NCI-H1105 treated with DMSO at 0.1 percent for 48 hours (cell line): ENCODE measurements around the gene HERC6.
"Not testable (repeated sequence)": the region's sequence is repeated elsewhere in the genome, so short reads cannot be mapped to it uniquely, and the experiment has no call there.

Source experiments
- DNase-seq: peaks from one replicate; lab custom pipeline; 2025; lab: John Stamatoyannopoulos, UW

HERC6 gene

DNA sequence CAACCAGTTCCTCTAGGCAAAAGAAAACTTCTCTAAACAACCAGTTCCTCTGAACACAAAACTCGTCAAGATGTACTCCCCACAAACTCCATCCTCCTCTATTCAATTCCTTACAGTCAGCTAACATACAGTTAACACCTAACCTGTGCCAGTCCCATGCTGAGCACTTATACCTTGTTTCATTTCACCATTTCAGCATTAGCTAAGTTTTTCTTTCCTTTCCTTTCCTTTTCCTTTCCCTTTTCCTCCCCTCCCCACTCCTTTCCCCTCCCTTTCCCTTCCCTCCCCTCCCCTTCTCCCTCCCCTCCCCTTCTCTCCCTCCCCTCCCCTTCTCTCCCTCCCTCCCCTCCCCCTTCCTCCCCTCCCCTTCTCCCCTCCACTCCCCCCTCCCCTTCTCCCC, 13.1 kb downstream of the HERC6 start:
- DNase-seq = no peak

- DNase-seq = no peak
These were observed 18.0 kb downstream of the HERC6 start for GRCh38 chr4:88396681-88397080.

DNA sequence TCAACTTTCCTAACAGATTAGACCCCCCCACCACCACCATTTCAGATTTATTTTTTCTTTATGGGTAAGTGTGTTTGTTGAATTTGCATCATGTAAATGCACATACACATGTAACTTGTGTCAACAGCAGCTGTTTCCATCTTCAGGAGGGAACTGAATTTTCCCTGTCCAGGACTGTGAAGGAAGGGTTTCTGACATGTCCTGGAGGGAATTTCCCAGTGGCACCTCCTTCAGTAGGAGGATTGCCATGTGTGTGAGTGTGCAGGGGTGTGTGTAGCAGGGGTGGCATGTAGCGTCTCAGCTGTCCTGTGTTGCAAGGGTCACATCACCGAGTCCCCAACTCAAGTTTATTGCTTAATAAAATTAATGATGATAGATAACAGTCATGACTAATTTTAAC, 19.7 kb downstream of the HERC6 start:
- no peak for DNase-seq

- DNase-seq = no peak
These were observed 30.6 kb downstream of the HERC6 start for GRCh38 chr4:88409206-88409605.

DNA sequence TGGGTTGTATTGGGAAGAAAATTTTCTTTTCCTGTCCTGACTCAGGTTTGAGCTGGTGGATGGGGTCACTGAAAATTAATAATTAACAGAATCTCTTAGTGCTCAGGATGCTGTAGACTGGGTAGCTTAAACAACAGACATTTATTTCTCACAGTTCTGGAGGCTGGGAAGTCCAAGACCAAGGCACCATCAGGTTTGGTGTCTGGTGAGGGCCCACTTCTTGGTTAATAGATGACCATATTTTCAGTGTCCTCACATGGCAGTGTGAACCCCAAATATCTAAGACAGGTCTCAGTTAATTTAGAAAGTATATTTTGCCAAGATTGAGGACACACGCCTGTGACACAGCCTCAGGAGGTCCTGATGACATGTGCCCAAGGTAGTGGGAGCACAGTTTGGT, 31.1 kb downstream of the HERC6 start:
- no peak for DNase-seq

- DNase-seq = no peak
These were observed 32.9 kb downstream of the HERC6 start for GRCh38 chr4:88411491-88412096.

DNA sequence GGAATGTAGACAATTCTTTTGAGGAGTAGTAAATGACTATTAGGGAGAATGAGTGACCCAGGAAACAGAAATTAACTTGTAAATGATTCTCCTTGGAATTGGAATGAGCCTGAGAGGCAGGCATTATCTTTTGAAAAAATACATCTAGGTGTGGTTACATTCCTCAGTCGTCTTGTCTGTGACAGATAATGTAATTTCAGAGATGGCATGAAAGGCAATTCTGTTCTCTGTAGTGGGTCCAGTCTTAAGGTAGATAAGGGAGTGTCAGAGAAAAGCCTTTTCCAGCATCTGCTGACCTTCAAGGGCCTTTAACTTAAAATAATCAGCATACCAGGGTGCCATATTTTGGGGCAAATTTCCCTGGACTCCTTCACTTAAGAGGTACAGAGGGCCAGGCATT, 35.1 kb downstream of the HERC6 start:
- DNase-seq = no peak

DNA sequence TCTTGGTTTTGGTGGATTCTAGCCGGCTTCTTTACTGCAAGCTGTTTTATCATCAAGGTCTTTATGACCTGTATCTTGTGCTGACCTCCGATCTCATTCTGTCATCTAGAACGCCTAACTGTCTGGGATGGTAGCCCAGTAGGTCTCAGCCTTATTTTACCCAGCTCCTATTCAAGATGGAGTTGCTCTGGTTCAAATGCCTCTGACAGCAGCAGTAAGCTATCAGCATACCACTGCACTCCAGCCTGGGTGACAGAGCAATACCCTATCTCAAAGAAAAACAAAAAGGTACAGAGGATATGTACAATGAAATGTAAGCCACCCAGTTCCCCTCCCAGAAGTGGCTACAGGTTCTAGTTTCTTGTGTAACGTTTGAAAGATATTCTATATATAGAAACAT, 36.1 kb downstream of the HERC6 start:
- no peak for DNase-seq

DNA sequence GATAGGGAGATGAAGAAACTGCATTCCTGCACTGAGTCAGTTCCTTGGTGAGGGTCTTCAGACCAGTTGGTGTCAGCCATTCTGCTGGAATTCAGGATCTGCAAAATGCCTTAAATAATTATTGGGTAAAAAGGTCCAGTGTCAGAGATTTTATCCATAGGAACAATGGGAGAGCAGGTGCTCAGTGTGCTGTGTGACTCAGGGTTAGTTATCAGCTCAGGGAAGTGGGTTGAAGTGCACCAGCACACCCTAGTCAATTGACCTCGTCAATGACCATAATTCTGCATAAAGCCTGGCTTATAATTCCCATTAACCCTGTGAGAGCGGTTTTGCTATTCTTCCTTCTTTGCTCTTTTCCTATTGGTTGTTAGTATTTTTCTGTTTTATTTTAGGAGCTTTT, 37.3 kb downstream of the HERC6 start:
- no peak for DNase-seq

- DNase-seq = no peak
These were observed 39.8 kb downstream of the HERC6 start for GRCh38 chr4:88418411-88418810.

GRCh38 chr4:88419874-88420273, 41.2 kb downstream of the HERC6 start:
- no peak for DNase-seq

- no peak for DNase-seq
These were observed 42.2 kb downstream of the HERC6 start for GRCh38 chr4:88420844-88421243.

DNA sequence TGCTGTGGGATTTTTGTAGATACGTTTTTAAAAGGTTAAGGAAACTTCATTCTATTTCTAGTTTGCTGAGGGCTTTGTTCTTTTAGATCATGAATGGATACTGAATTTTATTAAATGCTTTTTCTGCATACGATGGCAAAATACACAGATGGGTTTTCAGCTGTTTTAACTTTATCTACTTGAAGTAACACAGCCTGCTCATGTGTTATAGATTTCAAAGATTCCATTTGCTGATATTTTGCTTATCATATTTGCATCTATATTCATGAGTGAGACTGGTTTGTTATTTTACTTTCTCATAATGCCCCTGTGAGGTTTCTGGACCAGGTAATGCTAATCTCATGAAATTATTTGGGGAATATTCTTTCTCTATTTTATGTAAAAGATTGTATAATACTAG, 43.8 kb downstream of the HERC6 start:
- no peak for DNase-seq

GRCh38 chr4:88429401-88429800, 50.7 kb downstream of the HERC6 start:
- DNase-seq = no peak

DNA sequence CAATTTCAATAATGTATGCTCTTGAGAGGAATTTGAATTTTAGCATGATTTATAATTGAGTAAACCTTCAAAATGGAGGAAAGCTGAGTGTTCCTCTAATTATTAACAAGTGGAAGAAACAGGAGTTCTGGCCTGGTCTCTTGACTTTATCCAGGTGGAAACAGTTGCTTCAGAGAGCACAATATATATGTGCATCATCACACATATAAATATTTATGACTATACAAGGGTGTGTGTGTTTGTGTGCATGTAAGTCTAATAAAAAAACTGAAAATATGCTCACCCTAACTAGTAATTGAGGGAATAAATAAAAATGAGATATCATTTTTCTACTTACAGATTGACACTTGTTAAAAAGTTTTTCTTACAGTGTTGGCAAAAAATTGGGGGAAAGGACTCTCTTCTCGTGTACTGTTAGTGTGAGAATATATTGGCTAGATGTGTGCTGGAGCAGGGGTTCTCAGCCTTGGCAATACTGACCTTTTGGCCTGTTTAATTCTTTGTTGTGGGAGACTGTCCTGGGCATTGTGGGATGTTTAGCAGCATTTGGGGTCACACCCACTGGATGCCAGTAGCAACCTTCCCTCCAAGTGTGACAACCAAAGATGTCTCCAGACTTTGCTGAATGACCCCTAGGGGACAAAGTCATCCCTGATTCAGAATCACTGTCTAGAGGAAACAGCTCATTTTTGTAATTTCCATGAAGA, 57.5 kb downstream of the HERC6 start:
- DNase-seq = no peak

DNA sequence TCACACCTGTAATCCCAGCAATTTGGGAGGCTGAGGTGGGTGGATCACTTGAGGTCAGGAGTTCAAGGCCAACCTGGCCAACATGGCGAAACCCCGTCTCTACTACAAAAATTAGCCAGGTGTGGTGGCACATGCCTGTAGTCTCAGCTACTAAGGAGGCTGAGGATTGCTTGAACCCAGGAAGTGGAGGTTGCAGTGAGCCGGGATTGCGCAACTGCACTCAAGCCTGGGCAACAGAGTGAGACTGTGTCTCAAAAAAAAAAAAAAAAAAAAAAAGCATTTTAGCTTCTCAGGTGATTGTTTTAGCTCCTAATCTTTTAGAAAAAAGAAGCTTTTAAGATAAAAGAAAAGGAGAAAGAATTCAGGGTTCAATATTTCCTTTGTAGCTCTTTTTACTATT, 59.2 kb downstream of the HERC6 start:
- DNase-seq = not testable (repeated sequence)

GRCh38 chr4:88439161-88439760, 60.6 kb downstream of the HERC6 start:
- no peak for DNase-seq

DNA sequence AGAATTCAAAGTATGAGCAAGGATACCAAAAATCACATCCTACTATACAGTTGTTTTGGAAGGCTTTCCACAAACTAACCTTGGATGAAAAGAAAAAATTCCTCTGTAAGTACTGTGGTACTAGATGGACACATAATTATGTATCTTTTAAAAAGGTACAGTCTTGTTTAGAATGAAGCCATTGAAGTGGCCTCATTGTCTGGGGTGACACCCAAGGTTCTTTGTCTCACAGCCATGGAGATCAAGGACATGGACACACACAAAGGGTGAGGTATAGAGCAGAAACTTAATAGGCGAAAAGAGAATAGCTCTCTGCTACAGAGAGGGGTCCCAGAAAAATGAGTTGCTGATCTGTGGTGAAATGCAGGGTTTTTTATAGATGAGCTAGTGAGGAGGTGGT, 61.5 kb downstream of the HERC6 start:
- DNase-seq = no peak

- DNase-seq = no peak
These were observed 63.0 kb downstream of the HERC6 start for GRCh38 chr4:88441696-88442095.

GRCh38 chr4:88442689-88443191, 64.1 kb downstream of the HERC6 start:
- no peak for DNase-seq

DNA sequence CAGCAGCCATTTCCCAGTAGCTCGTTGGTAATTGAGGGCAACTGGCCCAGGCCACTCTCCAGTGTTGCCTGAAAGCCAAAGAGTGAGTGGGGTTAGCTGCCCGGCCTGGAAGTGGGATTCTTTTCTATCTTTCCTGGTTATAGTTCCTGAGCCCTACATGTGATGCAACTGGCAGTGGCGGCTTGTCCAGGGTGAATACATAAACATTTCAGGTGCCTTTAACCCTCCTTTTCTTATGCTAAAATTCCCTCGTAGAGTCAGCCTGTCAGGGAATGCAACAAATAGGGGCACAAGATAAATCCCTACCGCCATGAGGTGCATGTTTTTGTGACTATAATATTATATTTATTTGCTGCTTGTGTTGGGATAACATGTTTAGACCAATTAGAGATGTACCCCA, 64.8 kb downstream of the HERC6 start:
- DNase-seq = no peak

DNA sequence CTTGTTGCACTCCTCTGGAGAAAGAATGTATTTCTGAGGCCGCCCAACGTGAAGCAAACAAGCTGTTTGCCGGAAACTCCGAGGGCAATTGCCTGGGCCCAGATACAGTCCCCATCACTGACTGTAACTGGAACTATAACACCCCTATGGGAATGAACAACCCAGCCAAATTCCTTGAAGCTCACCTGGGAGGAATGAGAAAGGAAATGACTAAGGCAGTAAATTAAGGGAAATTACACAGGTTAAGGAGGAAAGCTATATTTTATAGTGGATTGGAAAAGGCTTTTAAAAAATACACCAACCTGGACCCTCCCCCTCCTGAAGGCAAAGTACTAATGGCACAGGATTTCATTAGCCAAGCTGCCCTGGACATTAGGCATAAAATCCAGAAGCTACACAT, 66.6 kb downstream of the HERC6 start:
- no peak for DNase-seq

GRCh38 chr4:88446124-88446523, 67.5 kb downstream of the HERC6 start:
- DNase-seq = no peak
